Measurements from ENCODE around the gene PLPPR1.
"Not testable (repeated sequence)": the region's sequence is repeated elsewhere in the genome, so short reads cannot be mapped to it uniquely, and the experiment has no call there.

Gene PLPPR1

GRCh38 chr9:101225271-101225670 lies 196.7 kb downstream of the PLPPR1 start:
- no peak for DNase-seq

GRCh38 chr9:101226161-101226560 lies 197.6 kb downstream of the PLPPR1 start:
- DNase-seq = no peak

GRCh38 chr9:101226803-101227202 lies 198.3 kb downstream of the PLPPR1 start:
- no peak for DNase-seq

GRCh38 chr9:101229606-101230005 lies 201.1 kb downstream of the PLPPR1 start:
- peak; percentile 86 for DNase-seq

- DNase-seq = no peak
Observed at GRCh38 chr9:101232405-101232977, 204.0 kb downstream of the PLPPR1 start.

- peak; percentile 62 for DNase-seq
Observed at GRCh38 chr9:101235105-101235866, 206.8 kb downstream of the PLPPR1 start.

- no peak for DNase-seq
Observed at GRCh38 chr9:101242651-101243050, 214.1 kb downstream of the PLPPR1 start.

GRCh38 chr9:101246691-101247090 lies 218.2 kb downstream of the PLPPR1 start:
- no peak for DNase-seq

GRCh38 chr9:101247297-101247696 lies 218.8 kb downstream of the PLPPR1 start:
- no peak for DNase-seq

GRCh38 chr9:101254733-101255433 lies 226.4 kb downstream of the PLPPR1 start:
- DNase-seq = no peak

- DNase-seq = no peak
Observed at GRCh38 chr9:101264727-101265126, 236.2 kb downstream of the PLPPR1 start.

- DNase-seq = no peak
Observed at GRCh38 chr9:101265261-101265660, 236.7 kb downstream of the PLPPR1 start.

- DNase-seq = no peak
Observed at GRCh38 chr9:101268426-101268825, 239.9 kb downstream of the PLPPR1 start.

GRCh38 chr9:101269591-101270283 lies 241.2 kb downstream of the PLPPR1 start:
- DNase-seq = no peak

- DNase-seq = no peak
Observed at GRCh38 chr9:101270302-101270701, 241.8 kb downstream of the PLPPR1 start.

GRCh38 chr9:101271102-101271501 lies 242.6 kb downstream of the PLPPR1 start:
- DNase-seq = no peak

- DNase-seq = no peak
Observed at GRCh38 chr9:101274971-101275768, 246.6 kb downstream of the PLPPR1 start.

- no peak for DNase-seq
Observed at GRCh38 chr9:101275769-101276250, 247.3 kb downstream of the PLPPR1 start.

- not testable (repeated sequence) for DNase-seq
Observed at GRCh38 chr9:101291043-101291442, 262.5 kb downstream of the PLPPR1 start.

- DNase-seq = no peak
Observed at GRCh38 chr9:101299901-101300300, 271.4 kb downstream of the PLPPR1 start.

GRCh38 chr9:101307051-101307450 lies 278.5 kb downstream of the PLPPR1 start:
- DNase-seq = peak; percentile 73

- DNase-seq = no peak
Observed at GRCh38 chr9:101307524-101308213, 279.1 kb downstream of the PLPPR1 start.
